ENCODE data around the gene ZNF77.
"Not testable (repeated sequence)": the region's sequence is repeated elsewhere in the genome, so short reads cannot be mapped to it uniquely, and the experiment has no call there.

Gene ZNF77

DNA sequence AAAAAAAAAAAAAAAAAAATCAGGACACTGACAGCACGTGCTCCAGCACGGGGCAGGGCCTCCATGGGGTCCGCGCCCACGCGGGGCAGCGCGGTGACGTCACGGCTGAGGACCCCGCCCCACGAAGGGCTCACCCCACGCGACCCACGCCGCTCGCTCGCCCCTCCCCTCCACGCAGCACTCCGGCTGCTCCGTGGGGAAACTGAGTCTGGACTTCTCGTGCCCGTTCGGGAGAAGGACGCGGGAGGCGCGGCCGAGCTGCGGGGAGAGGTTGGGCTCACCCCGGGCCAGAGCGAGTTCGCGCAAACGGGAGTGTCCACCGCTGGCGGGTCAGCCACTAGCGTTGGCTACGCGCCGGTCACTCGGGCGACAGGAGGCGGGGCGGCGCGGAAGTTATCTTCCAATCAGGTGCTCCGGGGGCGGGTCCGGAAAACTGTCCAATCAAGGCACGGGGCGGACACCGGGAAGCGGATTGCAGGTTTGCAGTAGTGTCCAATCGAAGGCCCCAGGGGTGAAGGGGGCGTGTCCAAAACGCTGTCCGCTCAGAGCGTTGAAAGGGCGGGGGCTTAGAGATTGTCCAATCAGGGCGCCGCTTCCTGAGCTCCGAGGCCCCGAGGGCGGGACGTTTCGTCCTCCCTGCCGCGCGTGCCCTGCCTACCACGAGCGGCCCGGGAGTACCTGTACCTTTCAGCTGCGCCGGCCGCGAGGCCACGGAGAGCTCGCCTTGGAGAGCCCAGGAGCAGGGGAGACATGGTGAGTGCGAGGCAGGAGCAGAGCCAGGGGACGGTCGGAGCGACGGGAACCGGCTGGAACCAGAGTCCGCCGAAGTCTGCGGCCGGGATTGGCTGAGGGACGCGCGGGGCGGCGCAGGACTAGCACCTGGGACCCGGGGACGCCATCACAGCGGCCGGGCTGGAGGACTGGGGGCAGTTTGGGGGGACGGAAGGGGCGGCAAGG, 44.2 kb downstream of the ZNF77 start, which contains the start of gene ZNF57:
TSS of gene ZNF57 (plus strand) at position 633 of the 957 bp plus-strand sequence. CDS start at position 751, 118 bp downstream.
- peak; percentile 100 for DNase-seq (ENCODE audit: low read depth)
- H3K4me3 ChIP-seq (ENCODE audit: low read length) = peak within 1 kb of the TSS; percentile 82
- TF ChIP-seq CTCF (IDR thresholded peaks at IDR 0.05; ENCODE audit: insufficient read depth, low read depth, low read length, missing control alignments) = no peak

- TF ChIP-seq CTCF (IDR thresholded peaks at IDR 0.05; ENCODE audit: insufficient read depth, low read depth, low read length, missing control alignments) = no peak
- no peak for DNase-seq (ENCODE audit: low read depth)
- H3K4me3 ChIP-seq (ENCODE audit: low read length) = no peak overlapping the region
Measured at GRCh38 chr19:2896694-2897093, 48.1 kb downstream of the ZNF77 start.

GRCh38 chr19:2890531-2890930, 54.2 kb downstream of the ZNF77 start:
- not testable (repeated sequence) for H3K4me3 ChIP-seq (ENCODE audit: low read length); DNase-seq (ENCODE audit: low read depth)

GRCh38 chr19:2888731-2889224, 56.0 kb downstream of the ZNF77 start:
- TF ChIP-seq CTCF (IDR thresholded peaks at IDR 0.05; ENCODE audit: insufficient read depth, low read depth, low read length, missing control alignments) = no peak
- peak overlapping the region; percentile 16 for H3K4me3 ChIP-seq (ENCODE audit: low read length)
- DNase-seq (ENCODE audit: low read depth) = peak; percentile 32

GRCh38 chr19:2887391-2887914, 57.3 kb downstream of the ZNF77 start:
- peak; percentile 70 for TF ChIP-seq CTCF (IDR thresholded peaks at IDR 0.05; ENCODE audit: insufficient read depth, low read depth, low read length, missing control alignments)
- H3K4me3 ChIP-seq (ENCODE audit: low read length) = no peak overlapping the region
- peak; percentile 73 for DNase-seq (ENCODE audit: low read depth)

DNA sequence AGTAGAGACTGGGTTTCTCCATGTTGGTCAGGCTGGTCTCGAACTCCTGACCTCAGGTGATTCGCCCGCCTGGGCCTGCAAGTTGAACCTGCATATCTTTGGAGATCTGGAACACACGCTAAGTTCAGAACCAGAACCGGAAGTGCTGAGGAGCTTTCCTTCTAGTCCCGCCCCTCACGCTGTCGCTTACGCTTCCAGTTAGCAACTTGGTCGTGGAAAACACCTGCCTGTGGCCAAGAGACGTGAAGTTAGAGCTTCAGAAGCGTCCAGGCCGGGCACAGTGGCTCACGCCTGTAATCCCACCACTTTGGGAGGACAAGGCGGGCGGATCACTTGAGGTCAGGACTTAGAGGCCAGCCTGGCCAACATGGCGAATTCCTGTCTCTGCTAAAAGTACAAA, 59.0 kb downstream of the ZNF77 start:
- no peak for DNase-seq (ENCODE audit: low read depth)
- no peak for TF ChIP-seq CTCF (IDR thresholded peaks at IDR 0.05; ENCODE audit: insufficient read depth, low read depth, low read length, missing control alignments)
- no peak overlapping the region for H3K4me3 ChIP-seq (ENCODE audit: low read length)

GRCh38 chr19:2883686-2884439, 60.9 kb downstream of the ZNF77 start:
- H3K4me3 ChIP-seq (ENCODE audit: low read length) = no peak overlapping the region
- DNase-seq (ENCODE audit: low read depth) = no peak
- no peak for TF ChIP-seq CTCF (IDR thresholded peaks at IDR 0.05; ENCODE audit: insufficient read depth, low read depth, low read length, missing control alignments)

Data from epithelial cell of esophagus (primary cell).